ENCODE measurements around the gene SMOC2. TPM values are rescaled to one million over a fixed set of nuclear protein-coding genes. Genes with fewer than 3 reads are reported as not detected.

SMOC2 gene
- polyA plus RNA-seq, 2 of the 4 experiments (the other 2 are of a cell fraction): not detected

DNA sequence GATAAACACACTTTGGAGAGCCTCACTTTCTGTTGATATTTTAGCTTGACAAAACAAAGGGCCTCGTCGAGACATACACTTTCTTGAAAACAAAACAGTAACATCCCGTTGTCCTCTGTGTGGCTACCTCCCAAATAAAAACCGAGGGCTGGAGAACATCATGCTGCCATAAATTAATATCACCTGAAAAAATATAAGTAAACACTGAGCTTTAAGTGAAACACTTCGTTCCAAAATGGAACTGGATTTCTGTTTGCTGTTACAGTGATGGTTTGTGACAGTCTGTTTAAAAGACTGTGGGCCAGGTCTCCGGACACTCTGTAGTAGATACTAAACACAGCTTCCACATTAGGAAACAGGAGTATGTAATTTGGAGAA lies 187.2 kb downstream of the SMOC2 start:
- ChIA-PET CTCF (interaction anchor here (0.9 kb wide), 1 partner anchor 82 kb away, joined by 3 read pairs; no protein-coding TSS in a partner anchor), POLR2A (no interaction called here)
- H3K27ac ChIP-seq: no peak overlapping the region
- no peak overlapping the region for H3K4me2 ChIP-seq
- DNase-seq (ENCODE audit: low read depth in 1 of 2, low spot score in 1 of 2): no peak
- H3K9me3 ChIP-seq: no peaks in the 10 kb centered on the region
- WGBS (ENCODE audit: missing lambda C conversion rate): 26% methylated on average over 6 of the region's 6 CpGs
- no peaks in the 10 kb centered on the region for H3K4me1 ChIP-seq
- ATAC-seq: no peak
- FAIRE-seq: no peak
- no peak for TF ChIP-seq EHMT2 (IDR thresholded peaks at IDR 0.05; ENCODE audit: low read depth)
- TF ChIP-seq EP300 (IDR thresholded peaks at IDR 0.05): no peak
- TF ChIP-seq, protein P1, sequence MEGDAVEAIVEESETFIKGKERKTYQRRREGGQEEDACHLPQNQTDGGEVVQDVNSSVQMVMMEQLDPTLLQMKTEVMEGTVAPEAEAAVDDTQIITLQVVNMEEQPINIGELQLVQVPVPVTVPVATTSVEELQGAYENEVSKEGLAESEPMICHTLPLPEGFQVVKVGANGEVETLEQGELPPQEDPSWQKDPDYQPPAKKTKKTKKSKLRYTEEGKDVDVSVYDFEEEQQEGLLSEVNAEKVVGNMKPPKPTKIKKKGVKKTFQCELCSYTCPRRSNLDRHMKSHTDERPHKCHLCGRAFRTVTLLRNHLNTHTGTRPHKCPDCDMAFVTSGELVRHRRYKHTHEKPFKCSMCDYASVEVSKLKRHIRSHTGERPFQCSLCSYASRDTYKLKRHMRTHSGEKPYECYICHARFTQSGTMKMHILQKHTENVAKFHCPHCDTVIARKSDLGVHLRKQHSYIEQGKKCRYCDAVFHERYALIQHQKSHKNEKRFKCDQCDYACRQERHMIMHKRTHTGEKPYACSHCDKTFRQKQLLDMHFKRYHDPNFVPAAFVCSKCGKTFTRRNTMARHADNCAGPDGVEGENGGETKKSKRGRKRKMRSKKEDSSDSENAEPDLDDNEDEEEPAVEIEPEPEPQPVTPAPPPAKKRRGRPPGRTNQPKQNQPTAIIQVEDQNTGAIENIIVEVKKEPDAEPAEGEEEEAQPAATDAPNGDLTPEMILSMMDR (IDR thresholded peaks at IDR 0.05): no peak
- TF ChIP-seq FOXS1 (CRISPR knock-in tag; IDR thresholded peaks at IDR 0.05): no peak
- TF ChIP-seq NPAS2 (CRISPR knock-in tag; IDR thresholded peaks at IDR 0.05; ENCODE audit: borderline replicate concordance): no peak
- no peak for TF ChIP-seq PHF8 (IDR thresholded peaks at IDR 0.05; ENCODE audit: borderline replicate concordance, low read depth)
- TF ChIP-seq SMC3 (IDR thresholded peaks at IDR 0.05): no peak
- TF ChIP-seq, protein P2, sequence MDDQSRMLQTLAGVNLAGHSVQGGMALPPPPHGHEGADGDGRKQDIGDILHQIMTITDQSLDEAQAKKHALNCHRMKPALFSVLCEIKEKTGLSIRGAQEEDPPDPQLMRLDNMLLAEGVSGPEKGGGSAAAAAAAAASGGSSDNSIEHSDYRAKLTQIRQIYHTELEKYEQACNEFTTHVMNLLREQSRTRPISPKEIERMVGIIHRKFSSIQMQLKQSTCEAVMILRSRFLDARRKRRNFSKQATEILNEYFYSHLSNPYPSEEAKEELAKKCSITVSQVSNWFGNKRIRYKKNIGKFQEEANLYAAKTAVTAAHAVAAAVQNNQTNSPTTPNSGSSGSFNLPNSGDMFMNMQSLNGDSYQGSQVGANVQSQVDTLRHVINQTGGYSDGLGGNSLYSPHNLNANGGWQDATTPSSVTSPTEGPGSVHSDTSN (IDR thresholded peaks at IDR 0.05): no peak
- TF ChIP-seq CHD2 (IDR thresholded peaks at IDR 0.05; ENCODE audit: low read length, partially characterized antibody): no peak
- no peak for TF ChIP-seq FOSL2 (IDR thresholded peaks at IDR 0.05)
- TF ChIP-seq FOSL2 (CRISPR knock-in tag; IDR thresholded peaks at IDR 0.05): no peak
- no peak for TF ChIP-seq KDM5A (IDR thresholded peaks at IDR 0.05)
- TF ChIP-seq, protein P3, sequence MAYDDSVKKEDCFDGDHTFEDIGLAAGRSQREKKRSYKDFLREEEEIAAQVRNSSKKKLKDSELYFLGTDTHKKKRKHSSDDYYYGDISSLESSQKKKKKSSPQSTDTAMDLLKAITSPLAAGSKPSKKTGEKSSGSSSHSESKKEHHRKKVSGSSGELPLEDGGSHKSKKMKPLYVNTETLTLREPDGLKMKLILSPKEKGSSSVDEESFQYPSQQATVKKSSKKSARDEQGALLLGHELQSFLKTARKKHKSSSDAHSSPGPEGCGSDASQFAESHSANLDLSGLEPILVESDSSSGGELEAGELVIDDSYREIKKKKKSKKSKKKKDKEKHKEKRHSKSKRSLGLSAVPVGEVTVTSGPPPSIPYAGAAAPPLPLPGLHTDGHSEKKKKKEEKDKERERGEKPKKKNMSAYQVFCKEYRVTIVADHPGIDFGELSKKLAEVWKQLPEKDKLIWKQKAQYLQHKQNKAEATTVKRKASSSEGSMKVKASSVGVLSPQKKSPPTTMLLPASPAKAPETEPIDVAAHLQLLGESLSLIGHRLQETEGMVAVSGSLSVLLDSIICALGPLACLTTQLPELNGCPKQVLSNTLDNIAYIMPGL (CRISPR knock-in tag; IDR thresholded peaks at IDR 0.05; ENCODE audit: borderline replicate concordance): no peak
- TF ChIP-seq POLR2AphosphoS2 (conservative IDR thresholded peaks at IDR 0.05; ENCODE audit: low read length): no peak
- no peak for TF ChIP-seq MYC (IDR thresholded peaks at IDR 0.05; ENCODE audit: borderline replicate concordance, low read length)
- no peak overlapping the region for H3K4me3 ChIP-seq

DNA sequence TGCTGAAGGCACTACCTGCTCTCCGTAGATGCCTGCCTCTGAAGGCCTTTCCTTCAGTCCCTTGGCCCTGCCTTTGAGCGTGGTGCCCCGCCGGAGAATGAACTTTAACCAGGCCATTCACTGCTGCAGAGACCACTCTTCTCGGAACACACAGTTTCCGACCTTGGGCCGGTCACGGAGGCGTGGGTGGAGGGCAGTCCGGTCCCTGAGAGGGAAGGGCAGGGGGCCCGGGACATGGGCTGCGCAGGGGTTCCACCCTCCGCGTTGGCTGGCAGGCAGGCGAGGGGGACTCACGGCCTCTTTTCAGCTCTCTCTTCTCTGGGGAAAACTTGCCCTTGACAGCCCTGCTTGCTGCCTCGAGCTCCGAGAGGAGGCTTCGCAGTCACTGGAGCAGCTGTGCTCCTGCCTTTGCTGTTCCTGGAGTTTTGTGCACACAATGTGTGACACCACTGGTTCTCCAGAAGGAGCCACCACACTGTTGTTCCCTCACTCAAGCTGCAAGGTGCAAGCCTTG lies 187.8 kb downstream of the SMOC2 start:
- DNase-seq (ENCODE audit: low read depth in 1 of 2, low spot score in 1 of 2) (no peak), FAIRE-seq (no peak), ATAC-seq (no peak)
- Histone ChIP-seq H3K4me3 (no peak overlapping the region), H3K4me1 (no peaks in the 10 kb centered on the region), H3K27ac (no peak overlapping the region), H3K9me3 (no peaks in the 10 kb centered on the region; the same call in 2 of the 3 replicates), H3K4me2 (no peak overlapping the region)
- ChIA-PET CTCF (interaction anchor here (0.9 kb wide), 1 partner anchor 82 kb away, joined by 3 read pairs; no protein-coding TSS in a partner anchor), POLR2A (no interaction called here)
- 90% methylated on average over 2 of the region's 19 CpGs for WGBS (ENCODE audit: missing lambda C conversion rate)
- no peak for TF ChIP-seq EP300 (IDR thresholded peaks at IDR 0.05)
- no peak for TF ChIP-seq CHD4 (IDR thresholded peaks at IDR 0.05; ENCODE audit: borderline replicate concordance)
- TF ChIP-seq NR3C1 (IDR thresholded peaks at IDR 0.05): no peak
- no peak for TF ChIP-seq NFE2L2 (conservative IDR thresholded peaks at IDR 0.05; ENCODE audit: low read length)
- no peak for TF ChIP-seq HOXB13 (CRISPR knock-in tag; IDR thresholded peaks at IDR 0.05; ENCODE audit: low read depth)
- TF ChIP-seq, protein P4, sequence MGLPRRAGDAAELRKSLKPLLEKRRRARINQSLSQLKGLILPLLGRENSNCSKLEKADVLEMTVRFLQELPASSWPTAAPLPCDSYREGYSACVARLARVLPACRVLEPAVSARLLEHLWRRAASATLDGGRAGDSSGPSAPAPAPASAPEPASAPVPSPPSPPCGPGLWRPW (IDR thresholded peaks at IDR 0.05): no peak
- no peak for TF ChIP-seq CBX2 (IDR thresholded peaks at IDR 0.05; ENCODE audit: borderline replicate concordance, low read depth)

Data from A549 (cell line).